Stimulated activated CD8-positive, alpha-beta memory T cell treated with anti-CD3 and anti-CD28 coated beads, Interleukin-7, amount 100 ng/mL, for 24 hours (primary cell): ENCODE data around the gene CDH23.

Experiments
- DNase-seq: peaks from one replicate; pipeline ENCODE4 v3.0.0-alpha.2; 2020; ENCODE audit warnings: low read depth

The CDH23 gene

DNA sequence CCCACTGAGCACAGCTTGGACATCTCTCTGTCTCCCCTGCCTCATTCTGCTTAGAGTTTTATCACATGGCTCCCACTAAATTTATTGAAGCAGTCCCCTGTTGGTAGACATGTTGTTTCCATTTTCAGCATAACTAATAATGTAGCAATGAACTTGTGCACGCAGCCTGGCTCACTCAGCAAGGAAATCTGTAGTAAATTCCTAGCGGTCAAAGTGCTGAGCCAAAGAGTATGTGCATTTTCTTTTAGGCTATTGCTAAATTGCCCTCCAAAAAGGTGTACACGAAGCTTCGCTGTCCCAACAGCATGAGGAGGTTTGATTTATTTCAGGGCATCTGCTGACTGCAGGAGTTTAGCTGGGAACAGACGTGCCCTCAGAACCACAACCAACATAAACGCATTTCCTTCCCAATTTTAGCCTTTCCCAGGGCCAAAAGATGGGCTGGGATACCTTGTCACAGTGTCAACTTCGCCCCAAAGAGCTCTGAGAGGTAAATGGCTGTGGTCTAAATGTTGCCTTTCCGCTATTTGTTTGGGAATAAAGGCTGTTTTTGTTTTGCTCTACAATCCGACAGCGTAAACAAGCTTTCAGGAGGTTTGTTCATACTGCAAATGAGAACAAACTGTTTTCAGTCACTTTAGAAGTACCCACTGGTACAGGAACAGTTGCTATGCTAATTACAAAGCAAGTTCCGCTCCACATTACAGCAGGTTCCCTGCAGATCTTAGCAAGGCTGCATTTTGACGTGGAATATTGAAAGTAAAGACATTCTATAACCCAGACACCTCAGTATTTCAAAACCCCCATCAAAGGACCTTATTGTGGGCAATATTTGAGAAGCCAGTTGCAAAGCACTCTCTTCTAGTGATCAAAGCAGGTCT, 359.8 kb downstream of the CDH23 start:
- no peak for DNase-seq

DNA sequence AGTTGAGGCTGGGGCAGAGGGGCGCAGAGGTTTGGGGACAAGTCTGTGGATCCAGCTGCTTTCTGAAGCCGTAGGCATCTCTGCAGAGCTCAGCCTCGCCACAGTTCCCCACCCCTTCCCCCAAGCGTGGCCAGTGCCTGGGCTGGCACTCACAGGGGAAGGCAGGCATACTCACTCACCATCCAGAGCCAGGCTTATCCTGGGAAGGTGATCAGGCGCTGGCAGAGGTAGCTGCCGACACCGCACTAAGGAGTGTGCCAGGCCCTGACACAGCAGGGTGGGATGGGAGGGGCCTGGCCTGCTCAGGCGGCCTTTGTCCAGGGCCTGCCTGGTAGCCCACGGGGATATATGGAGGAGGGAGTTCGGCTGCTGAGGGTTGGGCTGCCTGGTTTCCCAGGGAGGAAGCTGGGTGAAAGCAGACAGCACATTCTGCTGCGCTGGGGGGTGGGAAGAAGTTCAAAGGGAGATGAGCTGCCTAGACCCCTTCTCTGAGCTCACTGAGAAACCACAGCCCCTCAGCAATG, 360.7 kb downstream of the CDH23 start:
- DNase-seq = no peak

DNA sequence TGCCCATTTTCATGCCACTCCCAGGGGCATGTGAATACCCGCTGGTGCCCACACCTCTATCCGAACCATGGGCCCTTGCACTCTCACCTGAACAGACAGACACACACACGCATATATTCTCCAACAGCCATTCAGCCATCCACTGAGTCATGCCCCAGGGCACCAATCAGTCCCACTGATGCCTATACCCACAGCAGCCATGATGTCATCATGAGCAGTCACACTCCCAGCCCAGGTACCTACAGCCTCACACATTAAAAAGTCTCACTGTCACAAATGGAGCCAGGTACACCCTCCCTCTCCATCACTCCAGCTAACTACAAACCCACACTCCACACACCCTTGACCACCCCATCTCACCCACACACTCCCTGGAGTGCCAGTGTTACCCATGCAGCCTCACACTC, 364.4 kb downstream of the CDH23 start:
- no peak for DNase-seq

DNA sequence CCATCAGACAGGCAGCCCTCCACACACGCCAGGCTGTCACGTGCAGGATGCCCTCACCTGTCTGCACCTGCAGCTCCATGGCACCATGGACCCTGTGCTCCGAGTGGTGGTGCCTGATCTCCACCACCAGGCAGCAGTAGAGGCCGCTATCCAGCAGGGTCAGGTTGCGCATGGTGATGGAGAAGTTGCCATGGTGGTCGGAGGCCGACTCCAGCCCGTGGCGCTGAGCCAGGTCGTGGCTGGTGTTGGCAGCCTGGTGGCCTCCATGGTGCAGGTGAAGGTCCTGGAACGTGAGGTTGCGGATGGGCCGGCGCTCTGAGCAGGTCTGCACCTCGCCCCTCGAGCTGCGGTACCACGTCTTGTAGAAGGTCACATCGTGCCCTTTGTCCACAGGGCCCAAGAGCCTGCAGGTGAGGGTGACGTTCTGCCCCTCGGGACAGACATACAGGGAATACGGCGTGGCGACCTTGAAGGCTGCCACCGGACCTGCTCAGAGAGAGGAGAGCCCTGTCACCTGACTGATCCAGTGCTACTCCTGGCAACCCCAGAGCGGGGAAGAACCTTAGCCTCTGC, 364.9 kb downstream of the CDH23 start:
- DNase-seq = no peak

DNA sequence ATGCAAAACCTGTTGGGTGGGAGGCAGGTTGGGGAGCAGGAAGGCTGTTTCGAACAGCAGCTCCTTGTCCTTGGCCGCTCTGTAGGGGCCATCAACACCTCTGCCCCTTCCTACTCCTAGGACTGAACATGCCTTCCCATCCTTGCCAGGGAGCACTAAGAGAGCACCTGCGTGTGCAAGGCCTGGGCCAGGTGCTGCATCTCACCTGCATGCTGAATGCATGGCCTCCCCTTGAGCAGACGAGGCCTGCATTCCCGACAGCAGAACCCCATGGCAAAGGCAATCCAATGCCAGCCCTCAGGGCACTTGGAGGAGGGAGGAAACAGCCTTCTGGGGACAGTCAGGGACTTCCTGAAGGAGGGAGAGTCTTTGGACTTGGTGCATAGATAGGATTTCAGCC, 365.6 kb downstream of the CDH23 start:
- DNase-seq = no peak

DNA sequence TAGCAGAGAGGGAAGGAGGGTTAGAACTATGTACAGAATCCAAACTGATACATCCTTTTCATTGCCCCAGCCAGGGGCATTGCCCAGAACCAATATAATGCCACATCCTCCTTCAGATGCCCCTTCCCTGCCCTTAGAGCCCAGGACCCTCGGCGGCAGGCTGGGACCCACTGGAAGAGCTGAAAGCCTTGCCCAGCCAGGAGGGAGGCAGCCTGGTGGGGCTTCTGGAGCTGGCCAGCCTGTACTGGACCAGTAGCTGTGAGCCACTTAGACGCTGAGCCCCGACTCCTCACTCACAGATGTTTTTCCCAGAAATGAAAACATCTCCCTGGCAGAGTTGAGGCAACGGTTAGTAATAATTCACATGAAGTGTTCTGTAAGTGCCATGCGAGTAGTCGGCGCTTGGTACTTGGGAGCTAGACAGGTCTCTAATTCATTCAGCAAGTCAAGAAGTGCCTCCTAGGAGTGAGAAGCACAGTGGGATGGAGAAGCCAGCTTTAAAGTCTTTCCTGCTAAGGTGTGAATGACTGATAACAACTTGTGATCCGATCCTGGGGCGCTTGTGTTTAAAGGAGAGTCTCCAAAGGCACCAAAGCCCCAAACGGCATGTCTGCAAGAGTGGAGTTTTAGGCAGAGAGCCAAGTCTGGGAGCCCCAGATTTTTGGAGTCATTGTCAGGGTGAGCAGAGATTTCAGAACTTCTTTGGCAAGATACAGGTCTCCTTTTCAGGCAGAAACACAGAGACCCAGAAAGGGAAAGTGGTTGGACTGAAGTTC, 366.8 kb downstream of the CDH23 start:
- DNase-seq = no peak

DNA sequence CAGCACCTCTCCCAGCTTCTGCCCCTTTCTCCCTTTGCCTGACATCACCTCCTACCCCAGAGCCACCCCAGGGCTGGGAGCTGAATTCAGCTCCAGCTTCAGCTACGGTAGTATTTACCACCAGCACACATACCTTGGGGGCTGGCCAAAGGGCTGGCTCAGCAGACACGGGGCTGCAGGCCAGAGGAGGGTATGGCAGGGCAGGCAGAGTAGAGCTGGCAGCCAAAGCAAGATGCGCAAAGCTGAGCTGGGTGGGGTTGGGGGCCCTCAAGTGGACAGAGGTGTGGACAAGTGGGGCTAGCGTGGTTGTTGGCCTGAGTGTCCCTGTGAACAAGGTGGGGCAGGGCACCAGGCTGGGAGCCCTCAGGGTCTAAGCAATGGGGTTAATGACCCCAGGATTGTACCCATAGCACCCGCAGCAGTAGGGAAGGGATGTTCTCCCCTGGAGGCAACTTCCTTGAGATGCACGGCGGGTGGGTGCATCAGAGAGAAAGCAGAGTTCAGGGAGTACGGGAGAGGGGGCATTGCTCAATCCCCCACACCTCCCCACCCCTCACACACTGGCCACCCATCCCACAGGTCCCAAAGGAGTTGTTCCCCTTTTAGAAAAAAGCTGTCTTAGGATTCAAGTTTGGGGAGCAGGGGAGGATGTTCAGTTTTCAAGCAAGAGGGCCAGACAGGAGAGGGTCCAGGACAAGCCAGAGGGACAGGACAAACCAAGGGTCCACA, 368.6 kb downstream of the CDH23 start:
- no peak for DNase-seq

DNA sequence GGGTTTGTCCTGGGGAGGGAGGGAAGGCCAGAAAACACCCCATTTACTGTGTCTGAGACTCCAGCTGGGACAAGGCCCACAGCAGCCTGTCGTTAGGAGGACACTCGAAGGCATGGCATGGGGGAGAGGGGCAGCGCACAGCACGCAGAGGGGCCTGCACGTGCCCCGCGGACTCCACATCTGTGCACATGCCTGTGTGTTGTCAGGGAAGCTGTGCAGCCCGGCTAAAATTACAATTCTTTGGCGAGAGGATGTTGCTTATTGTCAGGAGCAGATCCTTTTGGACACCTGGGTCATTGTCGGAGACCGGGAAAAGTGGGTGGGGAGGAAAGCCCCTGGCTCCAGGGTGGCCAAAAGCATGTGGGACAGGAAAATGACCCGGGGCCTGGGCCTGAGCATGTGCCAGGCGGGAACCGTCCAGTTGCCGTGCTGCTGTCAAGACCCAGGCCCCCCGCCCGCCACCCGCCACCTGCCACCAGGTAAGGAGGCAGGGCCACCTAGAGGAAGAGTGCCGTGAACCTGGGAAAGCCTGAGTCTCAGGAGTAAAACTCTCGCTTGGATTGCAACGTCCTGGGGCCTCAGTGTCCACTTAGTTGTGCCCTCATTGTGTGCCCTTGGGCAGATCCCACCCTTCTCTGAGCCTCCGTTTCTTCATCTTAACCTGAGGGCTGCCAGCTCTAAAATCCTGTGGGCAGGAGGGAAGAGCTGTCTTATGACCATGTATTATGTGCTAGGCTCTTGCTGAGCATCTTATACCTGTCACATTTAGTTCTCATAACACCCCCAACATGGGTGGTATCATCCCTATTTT, 369.4 kb downstream of the CDH23 start:
- DNase-seq = no peak

DNA sequence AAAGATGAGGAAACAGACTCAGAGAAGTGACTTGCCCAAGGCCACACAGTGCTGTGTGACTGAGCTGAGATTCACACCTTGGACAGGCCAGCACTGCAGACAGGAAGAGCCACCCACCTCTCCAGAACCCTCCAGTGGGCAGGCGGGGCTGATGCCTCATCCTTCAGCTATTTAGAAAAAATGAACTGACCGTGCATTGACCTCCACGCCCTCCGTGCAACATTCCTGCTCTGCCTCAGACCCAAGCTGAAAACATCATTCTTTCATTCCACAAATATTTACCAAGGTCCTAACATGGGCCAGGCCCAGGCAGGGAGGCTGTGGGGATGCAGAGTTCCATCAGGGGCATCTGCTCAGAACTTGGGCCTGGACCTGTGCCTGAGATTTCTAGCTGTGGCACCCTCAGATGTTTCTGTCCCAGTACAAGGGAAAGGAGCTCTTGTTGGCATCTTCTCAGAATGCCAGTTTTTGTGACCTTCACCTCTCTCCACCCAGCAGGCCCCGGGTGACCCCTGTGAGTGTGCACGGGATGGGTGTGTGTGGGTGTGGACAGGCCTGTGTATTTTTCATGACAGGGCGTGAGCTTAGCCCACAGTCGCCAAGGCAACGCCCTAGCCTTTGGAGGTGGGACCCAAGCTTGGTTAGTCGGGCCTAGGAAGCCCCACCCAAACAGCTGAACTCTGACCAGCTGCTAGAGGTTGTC, 370.1 kb downstream of the CDH23 start:
- DNase-seq = no peak

DNA sequence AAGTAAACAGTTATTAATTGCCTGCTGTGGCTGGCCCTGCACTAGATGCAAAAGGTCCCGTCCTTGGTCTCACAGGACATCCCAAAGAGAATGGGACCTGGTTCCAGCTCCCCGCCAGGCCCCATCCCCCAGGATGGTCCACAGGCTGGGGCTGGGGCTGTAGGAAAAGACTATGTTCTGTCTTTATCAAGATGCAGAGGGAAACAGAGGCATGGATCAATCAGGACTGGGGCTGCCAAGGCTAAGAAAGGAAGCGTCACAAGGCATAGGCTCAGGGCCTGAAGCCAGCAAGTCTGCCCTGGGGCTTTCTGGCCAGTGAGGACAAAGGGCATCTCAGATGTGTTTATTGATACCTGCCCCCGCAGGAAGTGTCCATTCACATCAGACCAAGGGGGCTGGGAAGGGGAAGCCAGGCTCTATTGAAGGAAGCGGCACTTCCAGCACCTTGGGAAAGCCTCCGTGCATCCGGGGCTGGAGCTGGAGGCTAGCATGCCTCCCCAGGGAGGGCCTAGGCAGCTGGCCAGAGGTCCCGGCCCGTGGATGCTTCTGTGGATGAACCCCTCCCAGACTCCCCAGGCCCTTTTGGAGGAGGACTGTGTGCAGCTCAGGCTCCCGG, 370.8 kb downstream of the CDH23 start:
- DNase-seq = no peak

DNA sequence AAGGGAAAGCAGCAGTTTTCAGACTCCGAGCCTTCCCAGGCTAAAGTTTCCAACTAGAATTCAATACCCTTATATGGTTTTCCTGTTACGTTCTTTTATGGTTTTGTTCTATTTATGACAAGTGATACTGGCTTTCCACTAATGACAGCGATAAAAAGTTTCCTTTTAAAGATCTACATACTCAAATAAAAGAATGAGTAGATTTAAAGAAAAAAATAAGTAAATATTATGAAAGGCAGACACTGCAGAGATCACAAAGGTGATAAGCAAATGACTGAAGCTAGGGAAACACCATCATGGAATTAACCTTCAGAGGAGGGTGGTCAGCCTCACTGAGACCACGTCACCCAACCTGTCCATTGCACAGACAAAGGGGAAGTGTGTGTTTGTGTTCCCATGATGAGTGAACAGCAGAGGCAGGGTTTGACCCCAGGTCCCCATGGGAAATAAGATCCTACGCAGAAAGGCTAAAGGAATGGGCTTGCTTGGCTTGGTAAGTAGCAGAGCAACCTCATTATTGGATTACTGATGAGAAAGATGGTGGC, 372.6 kb downstream of the CDH23 start:
- no peak for DNase-seq

DNA sequence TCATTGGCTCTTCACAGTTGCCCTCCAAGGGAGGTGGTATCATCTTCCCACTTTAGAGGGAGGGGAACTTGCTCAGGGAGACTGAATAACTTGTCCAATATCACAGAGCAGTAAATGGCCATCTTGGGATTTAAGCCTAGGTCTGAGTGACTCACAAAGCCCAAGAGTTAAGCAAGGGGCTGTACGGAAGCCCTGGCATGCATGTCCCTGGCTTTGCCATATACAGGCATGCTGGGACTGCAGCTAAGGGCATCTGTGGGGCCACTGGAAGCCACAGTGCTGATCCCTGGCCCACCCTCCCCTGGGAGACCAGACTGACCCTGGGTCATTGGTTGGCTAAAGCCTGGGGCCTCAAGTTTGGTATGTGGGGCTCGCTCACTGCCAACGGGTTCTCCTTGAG, 373.5 kb downstream of the CDH23 start:
- DNase-seq = no peak

DNA sequence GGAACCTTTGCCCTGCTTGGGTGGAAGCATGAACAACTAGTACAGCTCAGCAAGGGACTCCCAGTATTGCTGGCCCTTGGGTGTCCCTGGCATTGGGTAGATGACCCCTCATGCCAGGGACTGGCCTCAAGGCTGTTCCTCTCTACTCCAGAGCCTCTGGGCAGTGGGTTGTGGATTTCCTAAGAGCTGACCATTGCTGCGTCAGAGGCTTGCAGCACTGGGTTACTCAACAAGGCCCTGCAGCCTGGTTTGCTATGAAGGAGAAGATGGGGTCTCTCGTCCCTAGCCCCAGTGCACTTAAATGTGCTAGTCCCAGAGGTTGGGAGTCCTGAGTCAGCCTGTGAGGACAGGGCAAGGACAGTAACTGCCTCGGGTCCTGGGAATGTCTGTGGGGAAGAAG, 374.1 kb downstream of the CDH23 start:
- DNase-seq = no peak

DNA sequence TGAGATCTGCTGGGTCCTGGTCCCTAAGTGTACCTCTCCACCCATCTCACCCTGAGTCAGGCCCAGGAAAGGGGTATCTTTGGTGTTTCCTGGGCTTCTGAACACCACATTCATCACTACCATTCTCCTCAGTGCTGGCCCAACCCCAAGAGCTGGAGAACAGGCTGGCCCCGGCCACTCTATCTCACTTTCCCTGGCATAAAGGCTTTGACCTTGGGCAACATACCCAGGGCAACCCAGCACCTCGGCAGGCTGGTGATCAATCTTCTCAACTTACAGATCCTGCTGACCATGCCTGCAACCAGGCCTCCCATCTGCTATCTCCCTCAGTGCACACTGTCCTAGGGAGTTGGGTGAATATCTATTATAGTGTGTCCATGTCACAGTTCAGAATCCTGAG, 374.5 kb downstream of the CDH23 start:
- DNase-seq = no peak

DNA sequence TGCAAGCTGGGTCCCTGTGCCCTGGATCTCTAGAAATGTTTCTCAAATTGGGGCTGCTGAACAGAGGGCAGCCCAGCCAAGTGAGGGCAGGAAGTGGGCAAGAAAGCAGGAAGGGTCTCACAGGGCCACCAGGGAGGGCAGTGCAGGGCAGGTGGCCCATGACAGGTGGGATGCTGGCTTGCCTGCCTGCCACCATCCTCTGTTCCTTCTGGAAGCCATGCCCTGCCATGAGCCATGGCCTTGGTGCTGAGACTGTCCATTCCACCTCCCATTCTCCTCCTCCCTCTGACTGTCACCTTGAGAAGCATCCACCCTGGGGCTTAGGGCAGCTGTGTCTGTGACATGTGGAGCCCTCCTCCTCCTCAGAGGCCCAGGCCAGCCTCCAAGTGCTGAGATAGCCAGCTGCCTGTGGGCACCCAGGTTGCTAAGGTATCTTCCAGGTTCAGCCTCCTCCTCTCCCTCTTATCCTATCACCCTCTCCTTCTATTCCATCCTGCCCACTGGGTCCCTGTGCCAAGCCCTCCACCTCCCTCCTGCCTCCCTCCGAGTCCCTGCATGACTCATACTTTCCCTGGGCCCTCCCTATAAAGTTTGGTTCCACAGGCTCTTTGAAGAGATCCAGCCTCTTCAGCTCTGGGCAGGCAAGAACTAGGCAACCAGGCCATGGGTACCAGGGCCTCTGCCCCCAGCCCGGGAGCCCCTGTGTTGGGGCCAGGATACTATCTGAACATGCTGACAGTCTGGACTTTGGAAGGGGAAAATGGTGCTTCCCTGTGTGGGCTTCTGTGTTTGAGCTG, 375.3 kb downstream of the CDH23 start:
- DNase-seq = no peak

DNA sequence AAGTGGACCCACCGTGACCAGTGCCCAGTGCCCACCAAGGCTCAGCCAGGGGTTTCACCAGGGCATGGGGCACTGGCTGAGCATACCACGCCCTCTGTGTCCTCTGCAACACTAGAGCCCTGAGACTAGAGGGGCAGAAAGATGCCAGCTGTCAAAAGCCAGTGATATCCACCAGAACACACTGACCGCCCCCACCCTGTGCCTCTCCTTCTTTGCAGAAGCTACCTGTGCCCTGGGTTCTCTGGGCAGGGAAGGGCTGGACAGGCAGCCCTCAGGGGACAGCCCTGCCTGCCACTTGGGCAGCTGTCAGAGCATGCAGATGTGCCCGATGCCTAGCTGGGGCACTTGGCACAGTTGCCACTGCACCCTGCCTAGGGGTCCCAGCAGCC, 376.1 kb downstream of the CDH23 start:
- DNase-seq = no peak

DNA sequence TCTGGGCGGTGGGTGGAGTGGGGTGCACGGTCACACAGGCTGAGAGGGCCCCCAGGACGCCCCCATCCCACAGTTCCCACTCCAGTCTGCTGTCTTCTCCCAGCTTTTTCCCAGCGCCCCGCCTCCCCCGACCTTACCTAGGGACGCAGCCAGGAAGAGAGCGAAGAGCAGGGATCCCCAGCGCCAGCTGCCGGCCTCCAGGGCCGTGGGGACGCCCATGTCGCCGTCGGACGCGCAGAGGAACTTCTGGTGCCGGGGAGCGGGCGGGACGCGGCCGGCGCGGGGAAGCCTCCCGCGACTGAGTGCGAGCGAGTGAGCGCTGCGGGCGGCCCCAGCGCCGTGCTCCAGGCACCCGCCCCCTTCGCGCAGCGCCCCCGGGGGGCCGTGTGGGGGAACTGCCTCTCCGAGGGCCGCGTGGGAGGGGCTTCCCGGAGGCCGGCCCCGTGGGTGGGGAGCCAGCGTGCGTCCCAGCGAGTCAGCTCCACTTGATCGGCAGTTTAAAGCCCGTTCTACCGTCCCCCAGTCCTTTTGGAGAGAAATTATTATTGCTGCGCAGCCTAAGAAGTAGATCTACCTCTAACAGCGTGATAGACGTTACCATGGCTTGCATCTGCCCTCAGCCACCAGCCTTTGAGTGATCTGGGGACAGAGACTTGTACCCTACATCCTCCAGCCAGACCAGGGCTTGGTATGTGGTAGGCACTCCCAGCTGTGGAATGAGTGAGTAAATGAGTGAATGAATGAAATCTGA, 376.7 kb downstream of the CDH23 start, which contains the start of gene VSIR:
TSS of gene VSIR (minus strand) at position 300 of the 751 bp plus-strand sequence. CDS start at position 219, 81 bp downstream.
- DNase-seq = peak; percentile 84
